Activated T-cell treated with anti-CD3 and anti-CD28 coated beads for 24 hours (primary cell): Measurements from ENCODE around the gene MNX1.

Experiments
- DNase-seq: peaks from one replicate; pipeline ENCODE4 v3.0.0-alpha.2; 2020; ENCODE audit warnings: low read depth

The MNX1 gene

GRCh38 chr7:156969972-156970420, 40.5 kb downstream of the MNX1 start:
- no peak for DNase-seq

- DNase-seq = no peak
Observed at GRCh38 chr7:156968183-156968582, 42.3 kb downstream of the MNX1 start.

GRCh38 chr7:156966387-156966786, 44.1 kb downstream of the MNX1 start:
- DNase-seq = no peak

- no peak for DNase-seq
Observed at GRCh38 chr7:156964971-156965370, 45.5 kb downstream of the MNX1 start.

- DNase-seq = no peak
Observed at GRCh38 chr7:156963472-156963871, 47.0 kb downstream of the MNX1 start.

- no peak for DNase-seq
Observed at GRCh38 chr7:156962897-156963296, 47.6 kb downstream of the MNX1 start.

- no peak for DNase-seq
Observed at GRCh38 chr7:156962145-156962544, 48.3 kb downstream of the MNX1 start.

- DNase-seq = no peak
Observed at GRCh38 chr7:156956727-156957126, 53.7 kb downstream of the MNX1 start.

- DNase-seq = no peak
Observed at GRCh38 chr7:156954941-156955340, 55.5 kb downstream of the MNX1 start.
